Measurements from ENCODE around the gene LFNG.

Gene LFNG

GRCh38 chr7:2570021-2570420 is 50.4 kb downstream of the LFNG start:
- DNase-seq (ENCODE audit: low read depth, low spot score), result no peak

DNA sequence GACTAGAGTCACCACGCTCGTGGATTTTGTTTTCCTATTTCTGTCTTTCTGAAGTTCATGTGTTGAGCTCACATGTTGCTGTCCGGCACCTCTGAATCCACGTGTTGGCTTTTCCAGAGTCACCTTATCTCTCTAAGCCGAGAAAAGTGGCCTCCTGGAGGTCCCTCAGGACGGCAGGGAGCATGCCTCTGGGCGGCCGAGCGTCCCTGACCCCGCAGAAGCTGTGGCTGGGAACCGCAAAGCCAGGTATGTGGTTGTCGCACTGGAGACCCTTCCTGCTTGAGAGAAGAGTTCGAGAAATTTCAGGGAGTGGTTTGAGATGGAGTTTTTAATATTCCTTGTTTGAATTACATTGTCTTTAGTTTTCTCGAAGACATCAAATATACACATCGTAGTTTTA is 51.8 kb downstream of the LFNG start:
- no peak for DNase-seq (ENCODE audit: low read depth, low spot score)

DNA sequence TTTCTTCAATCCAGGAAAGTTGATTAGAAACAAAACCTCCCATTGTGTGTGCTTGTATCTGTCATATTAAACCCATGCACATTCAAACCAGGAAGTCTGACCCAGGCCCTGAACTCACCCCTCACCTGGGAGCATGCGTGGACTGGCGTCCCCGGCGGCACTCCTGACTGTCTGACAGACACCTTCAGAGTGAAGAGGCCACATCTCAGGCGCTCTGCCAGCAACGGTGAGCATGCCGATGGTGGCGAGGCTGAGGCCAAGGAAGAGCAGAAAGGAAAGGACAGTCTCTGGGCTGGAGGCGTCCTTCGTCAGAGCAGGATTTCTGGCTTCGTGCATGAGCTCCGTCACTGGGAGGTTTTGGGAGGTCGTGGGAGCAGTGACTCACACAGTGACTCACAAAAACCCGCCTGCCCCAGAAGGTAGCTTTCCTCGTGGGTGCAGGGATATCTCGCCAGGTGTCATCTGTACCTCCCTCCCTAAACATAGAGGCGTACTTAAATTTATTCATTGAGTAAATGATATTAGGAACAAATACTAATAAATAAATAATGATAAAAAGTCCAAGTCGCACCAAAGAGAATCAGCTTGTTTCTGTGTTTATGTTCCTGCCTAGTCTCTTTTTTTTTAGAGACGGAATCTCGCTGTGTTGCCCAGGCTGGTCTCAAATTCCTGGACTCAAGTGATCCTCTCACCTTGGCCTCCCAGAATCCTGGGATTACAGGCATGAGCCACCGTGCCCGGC is 52.7 kb downstream of the LFNG start:
- no peak for DNase-seq (ENCODE audit: low read depth, low spot score)

GRCh38 chr7:2573761-2574160 is 54.2 kb downstream of the LFNG start:
- no peak for DNase-seq (ENCODE audit: low read depth, low spot score)

DNA sequence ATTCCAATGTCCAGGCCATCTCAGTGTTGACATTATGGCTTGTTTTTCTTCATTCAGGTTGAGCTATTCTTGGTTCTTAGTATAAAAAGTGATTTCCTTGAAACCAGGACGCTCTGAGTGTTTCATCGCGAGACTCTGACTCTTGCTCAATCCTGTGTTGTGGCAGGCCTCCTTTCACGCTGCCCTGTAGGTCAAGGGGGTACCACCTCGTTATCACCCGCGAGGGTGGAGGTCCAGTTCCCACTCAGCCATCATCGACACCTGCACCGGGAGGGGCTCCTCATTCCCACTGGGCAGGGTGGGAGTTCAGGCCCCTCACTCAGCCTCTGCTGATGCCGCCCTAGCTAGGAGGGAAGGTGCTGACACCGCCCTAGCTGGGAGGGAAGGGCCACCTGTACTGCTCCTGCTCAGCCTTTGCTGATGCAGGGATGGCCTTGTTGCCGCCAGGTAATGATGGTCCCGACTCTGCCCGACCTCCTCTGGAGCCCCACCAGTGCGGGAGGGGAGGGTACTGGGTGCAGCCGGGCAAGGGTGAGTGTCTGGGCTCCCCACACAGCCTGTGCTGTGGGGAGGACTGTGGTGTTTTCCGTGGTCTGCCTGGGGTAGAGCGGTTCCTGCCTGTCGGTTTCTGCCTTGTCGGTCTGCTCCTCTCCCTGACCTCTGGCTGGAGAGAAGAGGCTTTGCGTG is 55.6 kb downstream of the LFNG start:
- no peak for DNase-seq (ENCODE audit: low read depth, low spot score)

- no peak for DNase-seq (ENCODE audit: low read depth, low spot score)
Observed at GRCh38 chr7:2575733-2576340, 56.3 kb downstream of the LFNG start.

GRCh38 chr7:2576742-2577491 is 57.3 kb downstream of the LFNG start:
- DNase-seq (ENCODE audit: low read depth, low spot score), result no peak

All from activated CD4-positive, CD25-positive, alpha-beta regulatory T cell treated with anti-CD3 and anti-CD28 coated beads, Interleukin-2, amount 50 U/mL, for 16 hours (primary cell).